ENCODE results near the gene ADAP2.

ADAP2 gene

GRCh38 chr17:31008374-31009041 is 86.8 kb downstream of the ADAP2 start:
- FAIRE-seq (no peak), DNase-seq (ENCODE audit: insufficient read length, low spot score) (peak; percentile 56)
